Tongue (tissue), 2 donors: ENCODE data around the gene HOXC12. TPM values are rescaled to one million over a fixed set of nuclear protein-coding genes. Genes with fewer than 3 reads are reported as not detected.
A peak's percentile ranks its signal among the peaks of the same experiment; 100 is the strongest.

Source experiments
- DNase-seq: peaks from one replicate; pipeline ENCODE4 v3.0.0-alpha.2; 2015
- total RNA-seq: library from RNA; depleted of rRNA; stranded (reverse); fragments of >200 nt; gene quantifications from one replicate; pipeline ENCODE4 v1.2.3, GENCODE V29; 2014

HOXC12 gene
- total RNA-seq, 1 donor from 2014 or later, result not detected

- no peak for DNase-seq
Measured at GRCh38 chr12:53972722-53973235, 18.1 kb downstream of the HOXC12 start, which contains the start of gene HOXC11. TSS of gene HOXC11 (plus strand) at chr12:53973126. CDS start at chr12:53973242, 116 bp downstream.

GRCh38 chr12:53973236-53974042, 18.7 kb downstream of the HOXC12 start:
- no peak for DNase-seq

- no peak for DNase-seq
Measured at GRCh38 chr12:53974084-53975063, 19.7 kb downstream of the HOXC12 start, which contains the start of gene HOTAIR. TSS of gene HOTAIR (minus strand) at chr12:53974954.

GRCh38 chr12:53975064-53975471, 20.4 kb downstream of the HOXC12 start:
- no peak for DNase-seq

GRCh38 chr12:53975479-53976152, 20.9 kb downstream of the HOXC12 start:
- no peak for DNase-seq

- DNase-seq, result peak; percentile 30
Measured at GRCh38 chr12:53976172-53976822, 21.6 kb downstream of the HOXC12 start.

- no peak for DNase-seq
Measured at GRCh38 chr12:53976823-53977595, 22.3 kb downstream of the HOXC12 start.

- DNase-seq, result no peak
Measured at GRCh38 chr12:53977596-53978445, 23.1 kb downstream of the HOXC12 start.

- DNase-seq, result no peak
Measured at GRCh38 chr12:53978477-53979356, 24.0 kb downstream of the HOXC12 start.

- no peak for DNase-seq
Measured at GRCh38 chr12:53980104-53980801, 25.6 kb downstream of the HOXC12 start.

- DNase-seq, result no peak
Measured at GRCh38 chr12:53980802-53981496, 26.2 kb downstream of the HOXC12 start.

- no peak for DNase-seq
Measured at GRCh38 chr12:53981634-53982565, 27.2 kb downstream of the HOXC12 start.

- DNase-seq, result no peak
Measured at GRCh38 chr12:53982648-53983567, 28.2 kb downstream of the HOXC12 start.

- DNase-seq, result no peak
Measured at GRCh38 chr12:53983568-53983949, 28.9 kb downstream of the HOXC12 start.
